Measurements from ENCODE around the gene POU2F3.

- TF ChIP-seq UBTF (CRISPR knock-in tag; IDR thresholded peaks at IDR 0.05), result no peak
- TF ChIP-seq MLLT10 (CRISPR knock-in tag; IDR thresholded peaks at IDR 0.05), result no peak
- no peak for TF ChIP-seq RAD21 (CRISPR knock-in tag; IDR thresholded peaks at IDR 0.05)
- no peak for TF ChIP-seq STAT6 (CRISPR knock-in tag; IDR thresholded peaks at IDR 0.05; ENCODE audit: borderline replicate concordance)
- TF ChIP-seq CTCF (CRISPR knock-in tag; IDR thresholded peaks at IDR 0.05), result no peak
- no peak for TF ChIP-seq KLF9 (CRISPR knock-in tag; IDR thresholded peaks at IDR 0.05; ENCODE audit: low read depth)
- TF ChIP-seq PCBP1 (IDR thresholded peaks at IDR 0.05; ENCODE audit: borderline replicate concordance, low read depth, low read length), result no peak
- TF ChIP-seq ZNF549 (CRISPR knock-in tag; IDR thresholded peaks at IDR 0.05), result no peak
- no peak for TF ChIP-seq HNRNPH1 (optimal IDR thresholded peaks at IDR 0.05; ENCODE audit: low read depth, low read length)
These were observed 3.3 kb downstream of the POU2F3 start for GRCh38 chr11:120243221-120243620.
